Esophagus muscularis mucosa (tissue), 4 donors: ENCODE measurements around the gene SMOC1.

ENCODE experiments used
- EP300 ChIP-seq: sonication (generic); formaldehyde crosslinking; IDR thresholded peaks from one replicate; pipeline ENCODE4 v1.6.1; 2017; ENCODE audit warnings: antibody characterized with exemption
- POLR2A ChIP-seq: fragments of 450-650 bp; IDR thresholded peaks from one replicate; pipeline ENCODE4 v1.6.1; 2017; ENCODE audit warnings: antibody characterized with exemption, moderate library complexity, mild to moderate bottlenecking, low read depth
- POLR2AphosphoS5 ChIP-seq, 2 donors: sonication (generic); formaldehyde crosslinking; IDR thresholded peaks; one replicate each; pipeline ENCODE4 v1.6.1; 2017; ENCODE audit warnings: antibody characterized with exemption in 2 of 2
- TF ChIP-seq, protein P1 (sequence below), 3 experiments: fragments of 200-600 bp in 2 of 3; fragments of 450-650 bp in 1 of 3; sonication (generic) in 2 of 3; IDR thresholded peaks; one replicate each; pipeline ENCODE4 v1.5.1; 2017 to 2019; ENCODE audit warnings: antibody characterized with exemption in 3 of 3, mild to moderate bottlenecking in 2 of 3, moderate library complexity in 1 of 3

DNA sequence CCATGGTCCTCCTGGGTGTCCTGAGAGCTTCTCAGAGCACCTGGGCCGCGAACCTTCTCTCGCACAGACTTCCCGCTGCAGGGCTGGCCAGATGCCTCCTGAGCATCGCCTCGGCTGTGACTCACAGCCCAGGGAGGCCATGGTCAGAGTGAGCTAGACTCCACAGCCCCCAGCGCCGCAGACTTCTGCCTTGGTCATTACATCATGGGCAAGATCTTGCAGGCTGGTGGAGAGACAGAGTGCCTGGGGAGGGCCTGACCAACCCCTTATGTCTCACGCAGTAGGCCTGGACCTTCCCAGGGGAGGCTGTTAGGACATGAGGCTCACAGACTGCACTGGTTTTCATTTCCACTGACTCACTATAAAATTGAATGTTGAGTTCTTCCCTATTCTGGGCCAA lies 41.8 kb downstream of the SMOC1 start:
- TF ChIP-seq, protein P1, sequence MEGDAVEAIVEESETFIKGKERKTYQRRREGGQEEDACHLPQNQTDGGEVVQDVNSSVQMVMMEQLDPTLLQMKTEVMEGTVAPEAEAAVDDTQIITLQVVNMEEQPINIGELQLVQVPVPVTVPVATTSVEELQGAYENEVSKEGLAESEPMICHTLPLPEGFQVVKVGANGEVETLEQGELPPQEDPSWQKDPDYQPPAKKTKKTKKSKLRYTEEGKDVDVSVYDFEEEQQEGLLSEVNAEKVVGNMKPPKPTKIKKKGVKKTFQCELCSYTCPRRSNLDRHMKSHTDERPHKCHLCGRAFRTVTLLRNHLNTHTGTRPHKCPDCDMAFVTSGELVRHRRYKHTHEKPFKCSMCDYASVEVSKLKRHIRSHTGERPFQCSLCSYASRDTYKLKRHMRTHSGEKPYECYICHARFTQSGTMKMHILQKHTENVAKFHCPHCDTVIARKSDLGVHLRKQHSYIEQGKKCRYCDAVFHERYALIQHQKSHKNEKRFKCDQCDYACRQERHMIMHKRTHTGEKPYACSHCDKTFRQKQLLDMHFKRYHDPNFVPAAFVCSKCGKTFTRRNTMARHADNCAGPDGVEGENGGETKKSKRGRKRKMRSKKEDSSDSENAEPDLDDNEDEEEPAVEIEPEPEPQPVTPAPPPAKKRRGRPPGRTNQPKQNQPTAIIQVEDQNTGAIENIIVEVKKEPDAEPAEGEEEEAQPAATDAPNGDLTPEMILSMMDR (IDR thresholded peaks at IDR 0.05) = no peak
- TF ChIP-seq POLR2A (no peak), POLR2AphosphoS5 (IDR thresholded peaks at IDR 0.05) (no peak), EP300 (no peak)
